ENCODE results near the gene DCBLD1. TPM values are rescaled to one million over a fixed set of nuclear protein-coding genes. Genes with fewer than 3 reads are reported as not detected.

DCBLD1 gene
- total and polyA plus RNA-seq, 2 of the 13 experiments (the other 11 are each of a cell fraction or from before 2014, with no cell fraction given): 23.2 to 41.5 TPM

DNA sequence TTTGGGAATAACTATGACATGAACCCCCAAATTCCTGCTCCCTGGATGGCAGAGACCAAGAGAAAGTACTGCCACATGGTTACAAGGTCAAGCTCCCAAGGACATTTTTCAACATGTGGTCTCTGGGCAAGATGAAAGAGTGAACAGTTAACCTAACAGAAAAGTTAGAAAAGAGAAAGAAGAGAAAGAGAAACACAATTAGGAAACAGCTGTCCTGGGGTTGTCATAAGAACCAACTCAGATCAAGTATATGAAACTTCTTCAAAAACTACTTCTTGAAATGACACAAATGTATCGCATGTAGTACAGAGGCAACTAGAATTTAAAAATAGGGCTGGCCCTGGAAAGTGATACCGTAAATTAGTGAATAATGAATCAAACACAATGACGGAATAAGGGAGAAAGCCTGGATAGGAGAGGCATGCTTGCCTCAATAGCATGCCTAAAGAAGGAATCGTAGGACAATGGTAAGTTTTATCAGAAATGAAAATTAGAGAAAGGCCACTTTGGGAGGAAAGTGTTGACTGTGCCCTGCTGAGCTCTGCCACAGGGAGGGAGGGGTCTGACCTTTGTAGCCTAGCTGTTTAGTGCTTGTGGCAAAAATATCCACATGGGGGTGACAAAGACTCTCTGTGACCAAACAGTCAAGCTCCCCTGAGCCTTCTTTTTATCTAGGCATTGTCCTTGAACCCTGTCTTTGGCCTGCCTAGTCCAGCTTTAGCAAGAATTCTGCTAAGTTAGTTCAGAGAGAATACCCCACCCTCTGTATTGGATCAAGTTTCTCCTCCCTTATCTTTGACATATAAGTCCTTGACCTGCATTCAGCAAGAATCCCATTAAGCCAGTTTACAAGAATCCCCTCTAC lies 4.3 kb upstream of the DCBLD1 start (continued):
- TF ChIP-seq, protein P1, sequence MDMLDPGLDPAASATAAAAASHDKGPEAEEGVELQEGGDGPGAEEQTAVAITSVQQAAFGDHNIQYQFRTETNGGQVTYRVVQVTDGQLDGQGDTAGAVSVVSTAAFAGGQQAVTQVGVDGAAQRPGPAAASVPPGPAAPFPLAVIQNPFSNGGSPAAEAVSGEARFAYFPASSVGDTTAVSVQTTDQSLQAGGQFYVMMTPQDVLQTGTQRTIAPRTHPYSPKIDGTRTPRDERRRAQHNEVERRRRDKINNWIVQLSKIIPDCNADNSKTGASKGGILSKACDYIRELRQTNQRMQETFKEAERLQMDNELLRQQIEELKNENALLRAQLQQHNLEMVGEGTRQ (IDR thresholded peaks at IDR 0.05; ENCODE audit: low read depth, low read length): no peak
- TF ChIP-seq, protein P1 (CRISPR knock-in tag; IDR thresholded peaks at IDR 0.05; ENCODE audit: borderline replicate concordance): no peak
- no peak for TF ChIP-seq ISX (CRISPR knock-in tag; conservative IDR thresholded peaks at IDR 0.05)
- TF ChIP-seq, protein P2, sequence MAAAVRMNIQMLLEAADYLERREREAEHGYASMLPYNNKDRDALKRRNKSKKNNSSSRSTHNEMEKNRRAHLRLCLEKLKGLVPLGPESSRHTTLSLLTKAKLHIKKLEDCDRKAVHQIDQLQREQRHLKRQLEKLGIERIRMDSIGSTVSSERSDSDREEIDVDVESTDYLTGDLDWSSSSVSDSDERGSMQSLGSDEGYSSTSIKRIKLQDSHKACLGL (CRISPR knock-in tag; IDR thresholded peaks at IDR 0.05): no peak
- no peak for TF ChIP-seq ZNF761 (CRISPR knock-in tag; conservative IDR thresholded peaks at IDR 0.05)
- no peak for TF ChIP-seq ZNF75D (CRISPR knock-in tag; IDR thresholded peaks at IDR 0.05; ENCODE audit: borderline replicate concordance)
- peak; percentile 90 for TF ChIP-seq RARA (CRISPR knock-in tag; IDR thresholded peaks at IDR 0.05)
- TF ChIP-seq ZNF747 (CRISPR knock-in tag; IDR thresholded peaks at IDR 0.05; ENCODE audit: borderline replicate concordance): no peak
- TF ChIP-seq HHEX (CRISPR knock-in tag; IDR thresholded peaks at IDR 0.05): 0 out of 2 replicates have a peak, but pooled peaks have one; percentile 9
- no peak for TF ChIP-seq SETDB1 (CRISPR knock-in tag; IDR thresholded peaks at IDR 0.05; ENCODE audit: borderline replicate concordance)
- TF ChIP-seq, protein P3, sequence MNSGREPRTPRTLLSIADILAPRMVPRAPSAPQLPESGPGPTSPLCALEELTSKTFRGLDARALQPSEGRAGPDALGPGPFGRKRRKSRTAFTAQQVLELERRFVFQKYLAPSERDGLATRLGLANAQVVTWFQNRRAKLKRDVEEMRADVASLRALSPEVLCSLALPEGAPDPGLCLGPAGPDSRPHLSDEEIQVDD (CRISPR knock-in tag; IDR thresholded peaks at IDR 0.05; ENCODE audit: borderline replicate concordance): no peak
- no peak for TF ChIP-seq ZNF713 (CRISPR knock-in tag; IDR thresholded peaks at IDR 0.05)
- peak; percentile 50; the same call in 1 of the 2 replicates for TF ChIP-seq PHF21A (CRISPR knock-in tag; IDR thresholded peaks at IDR 0.05)
- TF ChIP-seq ZNF501 (CRISPR knock-in tag; IDR thresholded peaks at IDR 0.05): 0 out of 2 replicates have a peak, but pooled peaks have one; percentile 29
- TF ChIP-seq AHR (CRISPR knock-in tag; IDR thresholded peaks at IDR 0.05): no peak
- peak; percentile 41; the same call in 1 of the 2 replicates for TF ChIP-seq MXD4 (CRISPR knock-in tag; IDR thresholded peaks at IDR 0.05)
- no peak for TF ChIP-seq MIER3 (CRISPR knock-in tag; IDR thresholded peaks at IDR 0.05; ENCODE audit: borderline replicate concordance)
- TF ChIP-seq, protein P4, sequence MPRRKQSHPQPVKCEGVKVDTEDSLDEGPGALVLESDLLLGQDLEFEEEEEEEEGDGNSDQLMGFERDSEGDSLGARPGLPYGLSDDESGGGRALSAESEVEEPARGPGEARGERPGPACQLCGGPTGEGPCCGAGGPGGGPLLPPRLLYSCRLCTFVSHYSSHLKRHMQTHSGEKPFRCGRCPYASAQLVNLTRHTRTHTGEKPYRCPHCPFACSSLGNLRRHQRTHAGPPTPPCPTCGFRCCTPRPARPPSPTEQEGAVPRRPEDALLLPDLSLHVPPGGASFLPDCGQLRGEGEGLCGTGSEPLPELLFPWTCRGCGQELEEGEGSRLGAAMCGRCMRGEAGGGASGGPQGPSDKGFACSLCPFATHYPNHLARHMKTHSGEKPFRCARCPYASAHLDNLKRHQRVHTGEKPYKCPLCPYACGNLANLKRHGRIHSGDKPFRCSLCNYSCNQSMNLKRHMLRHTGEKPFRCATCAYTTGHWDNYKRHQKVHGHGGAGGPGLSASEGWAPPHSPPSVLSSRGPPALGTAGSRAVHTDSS (CRISPR knock-in tag; conservative IDR thresholded peaks at IDR 0.05): no peak
- TF ChIP-seq, protein P5, sequence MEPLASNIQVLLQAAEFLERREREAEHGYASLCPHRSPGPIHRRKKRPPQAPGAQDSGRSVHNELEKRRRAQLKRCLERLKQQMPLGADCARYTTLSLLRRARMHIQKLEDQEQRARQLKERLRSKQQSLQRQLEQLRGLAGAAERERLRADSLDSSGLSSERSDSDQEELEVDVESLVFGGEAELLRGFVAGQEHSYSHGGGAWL (CRISPR knock-in tag; IDR thresholded peaks at IDR 0.05): no peak
- TF ChIP-seq, protein P6, sequence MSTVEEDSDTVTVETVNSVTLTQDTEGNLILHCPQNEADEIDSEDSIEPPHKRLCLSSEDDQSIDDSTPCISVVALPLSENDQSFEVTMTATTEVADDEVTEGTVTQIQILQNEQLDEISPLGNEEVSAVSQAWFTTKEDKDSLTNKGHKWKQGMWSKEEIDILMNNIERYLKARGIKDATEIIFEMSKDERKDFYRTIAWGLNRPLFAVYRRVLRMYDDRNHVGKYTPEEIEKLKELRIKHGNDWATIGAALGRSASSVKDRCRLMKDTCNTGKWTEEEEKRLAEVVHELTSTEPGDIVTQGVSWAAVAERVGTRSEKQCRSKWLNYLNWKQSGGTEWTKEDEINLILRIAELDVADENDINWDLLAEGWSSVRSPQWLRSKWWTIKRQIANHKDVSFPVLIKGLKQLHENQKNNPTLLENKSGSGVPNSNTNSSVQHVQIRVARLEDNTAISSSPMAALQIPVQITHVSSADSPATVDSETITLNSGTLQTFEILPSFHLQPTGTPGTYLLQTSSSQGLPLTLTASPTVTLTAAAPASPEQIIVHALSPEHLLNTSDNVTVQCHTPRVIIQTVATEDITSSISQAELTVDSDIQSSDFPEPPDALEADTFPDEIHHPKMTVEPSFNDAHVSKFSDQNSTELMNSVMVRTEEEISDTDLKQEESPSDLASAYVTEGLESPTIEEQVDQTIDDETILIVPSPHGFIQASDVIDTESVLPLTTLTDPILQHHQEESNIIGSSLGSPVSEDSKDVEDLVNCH (CRISPR knock-in tag; IDR thresholded peaks at IDR 0.05): no peak
- TF ChIP-seq ZNF549 (CRISPR knock-in tag; IDR thresholded peaks at IDR 0.05): no peak
- no peak for TF ChIP-seq MLLT10 (CRISPR knock-in tag; IDR thresholded peaks at IDR 0.05)
